ENCODE data around the gene ARID3B. TPM values are rescaled to one million over a fixed set of nuclear protein-coding genes. Genes with fewer than 3 reads are reported as not detected.

The ARID3B gene
- total RNA-seq, 1 donor from 2014 or later: 5.8 TPM

GRCh38 chr15:74603026-74603788 is 62.2 kb downstream of the ARID3B start:
- DNase-seq (ENCODE audit: low spot score): no peak

GRCh38 chr15:74603789-74604705 is 63.0 kb downstream of the ARID3B start:
- no peak for DNase-seq (ENCODE audit: low spot score)

GRCh38 chr15:74604983-74605794 is 64.2 kb downstream of the ARID3B start:
- no peak for DNase-seq (ENCODE audit: low spot score)

GRCh38 chr15:74605795-74606150 is 64.8 kb downstream of the ARID3B start:
- no peak for DNase-seq (ENCODE audit: low spot score)

GRCh38 chr15:74608786-74609185 is 67.8 kb downstream of the ARID3B start:
- no peak for DNase-seq (ENCODE audit: low spot score)

GRCh38 chr15:74609938-74610301 is 68.9 kb downstream of the ARID3B start:
- no peak for DNase-seq (ENCODE audit: low spot score)

GRCh38 chr15:74610302-74610951 is 69.4 kb downstream of the ARID3B start:
- DNase-seq (ENCODE audit: low spot score): no peak

GRCh38 chr15:74611341-74611740 is 70.3 kb downstream of the ARID3B start:
- DNase-seq (ENCODE audit: low spot score): no peak

- no peak for DNase-seq (ENCODE audit: low spot score)
Observed at GRCh38 chr15:74611834-74612233, 70.8 kb downstream of the ARID3B start.

GRCh38 chr15:74612677-74613076 is 71.7 kb downstream of the ARID3B start:
- DNase-seq (ENCODE audit: low spot score): no peak

- no peak for DNase-seq (ENCODE audit: low spot score)
Observed at GRCh38 chr15:74613089-74613952, 72.3 kb downstream of the ARID3B start.

- no peak for DNase-seq (ENCODE audit: low spot score)
Observed at GRCh38 chr15:74613953-74614743, 73.1 kb downstream of the ARID3B start.

- peak; percentile 94 for DNase-seq (ENCODE audit: low spot score)
Observed at GRCh38 chr15:74614744-74615507, 73.9 kb downstream of the ARID3B start.

GRCh38 chr15:74615508-74616365 is 74.7 kb downstream of the ARID3B start, which contains the start of gene CLK3:
Gene CLK3, plus strand, starts transcription at chr15:74615836. Its CDS starts 3,361 bp downstream, at chr15:74619197.
- peak; percentile 100 for DNase-seq (ENCODE audit: low spot score)

GRCh38 chr15:74616366-74616939 is 75.4 kb downstream of the ARID3B start:
- no peak for DNase-seq (ENCODE audit: low spot score)

- DNase-seq (ENCODE audit: low spot score): no peak
Observed at GRCh38 chr15:74616996-74617395, 76.0 kb downstream of the ARID3B start.

Data from mesenteric fat pad (tissue), 1 donor.